GM18873 (cell line): Measurements from ENCODE around the gene TRPV3.
"Not testable (repeated sequence)": the region's sequence is repeated elsewhere in the genome, so short reads cannot be mapped to it uniquely, and the experiment has no call there.

Experiments used
- ATAC-seq: cut with Tn5 transposase; IDR thresholded peaks from one replicate; pipeline ENCODE4 v1.9.1; 2021; ENCODE audit warnings: mild to moderate bottlenecking, moderate library complexity, moderate number of reproducible peaks; ENCODE audit not compliant: unreplicated experiment, low FRiP score

The TRPV3 gene

DNA sequence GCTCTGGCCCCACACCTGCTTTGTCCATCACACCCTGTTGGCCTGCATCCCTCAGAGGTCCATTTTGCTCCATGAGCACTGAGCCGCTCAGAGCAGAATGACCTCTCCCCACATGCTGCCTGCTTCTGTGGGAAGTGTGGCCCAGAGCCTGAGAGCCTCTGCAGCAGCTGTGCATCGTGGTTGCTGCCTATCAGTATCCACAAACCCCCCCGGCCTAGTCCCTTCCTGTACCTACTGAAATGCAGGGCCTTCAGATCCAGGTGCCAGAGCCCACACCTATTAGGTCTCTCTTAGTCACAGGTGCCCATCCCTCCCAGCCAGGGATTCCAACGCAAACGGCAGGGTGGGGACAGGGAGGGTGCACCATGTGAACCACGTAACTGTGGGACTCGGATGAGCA, 16.6 kb upstream of the TRPV3 start:
- ATAC-seq, result no peak

DNA sequence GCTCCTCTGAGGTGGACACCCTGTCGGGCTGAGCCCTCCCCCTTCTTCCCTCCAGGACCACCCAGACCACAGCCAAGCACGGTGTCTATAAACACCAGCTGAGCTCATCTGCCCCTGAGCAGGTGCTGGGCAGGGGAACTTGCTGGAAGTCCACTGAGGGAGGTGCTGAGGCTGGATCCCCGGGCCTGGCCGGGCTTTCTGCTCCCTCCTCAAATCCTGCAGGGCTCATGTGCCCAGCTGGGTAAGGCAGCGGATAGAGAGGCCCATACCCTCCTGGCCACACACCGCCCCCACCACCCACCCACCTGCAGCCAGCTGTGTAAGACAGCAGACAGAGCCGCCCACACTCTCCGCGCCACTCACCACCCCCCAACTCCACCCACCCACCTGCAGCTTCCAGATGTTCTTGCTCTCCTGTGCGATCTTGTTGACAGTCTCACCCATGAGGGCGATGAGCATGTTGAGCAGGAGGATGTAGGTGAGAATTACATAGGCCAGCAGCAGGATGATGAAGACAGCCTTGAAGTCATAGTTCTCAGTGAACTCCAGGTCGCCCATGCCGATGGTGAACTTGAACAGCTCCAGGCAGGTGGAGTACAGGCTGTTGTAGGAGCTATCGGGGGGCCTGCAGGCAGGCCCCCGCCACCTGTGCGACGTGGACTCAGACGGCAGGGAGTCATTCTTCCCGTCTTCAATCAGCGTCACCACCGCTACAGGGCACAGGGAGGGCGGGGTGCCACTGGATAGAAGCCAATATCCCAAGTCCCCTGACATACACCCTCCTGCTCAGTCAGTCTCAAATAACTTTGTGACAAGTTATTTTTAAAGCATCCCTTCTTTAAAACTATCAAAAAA, 15.9 kb upstream of the TRPV3 start:
- no peak for ATAC-seq

DNA sequence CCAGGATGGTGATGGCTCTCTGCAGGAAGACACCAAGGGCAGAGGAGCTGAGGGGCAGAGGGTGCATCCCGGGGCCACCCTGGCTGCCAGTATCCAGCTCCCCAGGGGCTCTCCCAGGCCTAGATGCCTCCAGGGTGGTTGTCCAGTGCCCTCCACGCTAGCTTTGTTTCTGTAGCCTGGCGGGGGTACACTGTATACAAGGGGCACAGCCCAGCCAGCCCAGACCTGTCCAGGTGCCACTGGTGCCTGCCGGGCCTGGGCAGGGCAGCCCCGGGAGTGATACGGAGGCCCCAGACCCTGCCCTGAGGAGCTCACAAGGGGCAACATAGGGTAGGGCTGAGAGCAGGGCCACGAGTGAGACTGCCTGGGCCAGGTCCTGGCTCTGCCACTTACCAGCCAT, 14.6 kb upstream of the TRPV3 start:
- no peak for ATAC-seq

DNA sequence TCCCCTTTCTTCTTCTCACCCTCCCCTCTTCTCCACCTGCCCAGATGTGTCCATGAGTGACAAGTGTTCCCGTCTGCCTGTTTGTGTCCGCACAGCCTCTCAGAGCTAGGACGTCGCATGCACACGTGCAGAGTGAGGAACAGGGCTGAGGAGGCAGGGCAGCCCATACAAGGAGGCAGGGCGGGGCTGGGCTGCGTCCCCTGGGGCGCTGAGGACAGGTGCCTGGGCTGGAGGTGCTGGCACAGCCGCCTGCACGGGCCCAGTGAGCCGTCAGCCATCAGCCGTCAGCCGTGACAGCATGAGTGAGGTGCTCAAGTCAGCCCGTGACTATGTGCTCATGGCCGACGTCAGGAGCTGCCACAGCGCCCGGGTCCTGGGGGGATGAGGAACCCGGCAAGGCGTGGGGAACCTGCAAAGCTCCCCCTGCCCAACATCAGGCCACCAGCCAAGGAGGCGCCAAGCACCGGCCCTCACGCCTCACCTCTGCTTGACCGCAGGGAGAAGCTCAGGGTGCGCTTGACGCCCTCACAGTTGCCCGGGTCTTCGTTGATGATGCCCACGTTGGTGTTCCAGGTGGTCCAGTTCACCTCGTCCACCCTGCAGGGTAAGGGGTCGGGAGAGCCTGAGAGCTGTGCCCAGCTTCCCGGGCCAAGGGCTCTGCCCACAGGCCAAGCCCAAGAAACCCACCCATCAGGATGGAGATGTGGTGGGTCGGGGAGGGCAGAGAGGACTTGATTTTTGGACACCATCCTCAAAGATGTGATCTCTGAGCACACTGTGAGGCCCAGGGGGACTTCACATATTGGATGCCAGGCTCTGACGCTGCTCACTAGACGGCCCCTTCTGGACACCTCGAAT, 13.7 kb upstream of the TRPV3 start:
- ATAC-seq, result no peak

DNA sequence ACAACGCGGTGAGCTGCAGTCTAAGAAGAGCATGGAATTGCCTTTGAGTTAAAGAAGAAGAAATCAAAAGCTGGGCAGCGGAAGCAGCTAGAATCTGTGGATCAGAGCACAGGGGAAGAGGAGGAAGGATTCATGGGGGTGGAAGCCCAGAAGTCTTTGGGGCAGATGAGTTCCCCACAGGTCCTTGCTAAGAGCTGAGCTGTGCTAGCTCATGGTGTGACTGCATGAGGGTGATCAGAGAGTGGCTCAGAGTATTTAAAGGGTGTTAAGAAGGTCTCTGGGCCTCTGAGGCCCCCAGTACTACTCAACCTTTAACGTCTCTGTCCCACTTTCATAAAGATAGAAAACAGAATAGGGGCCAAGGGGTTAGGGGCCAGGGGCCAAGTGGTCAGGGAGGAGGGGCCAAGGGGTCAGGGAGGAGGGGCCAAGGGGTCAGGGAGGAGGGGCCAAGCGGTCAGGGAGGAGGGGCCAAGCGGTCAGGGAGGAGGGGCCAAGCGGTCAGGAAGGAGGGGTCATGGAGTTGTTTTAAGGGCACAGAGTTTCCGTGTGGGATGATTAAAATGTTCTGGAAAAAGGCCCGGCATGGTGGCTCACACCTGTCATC, 12.0 kb upstream of the TRPV3 start:
- ATAC-seq, result no peak

DNA sequence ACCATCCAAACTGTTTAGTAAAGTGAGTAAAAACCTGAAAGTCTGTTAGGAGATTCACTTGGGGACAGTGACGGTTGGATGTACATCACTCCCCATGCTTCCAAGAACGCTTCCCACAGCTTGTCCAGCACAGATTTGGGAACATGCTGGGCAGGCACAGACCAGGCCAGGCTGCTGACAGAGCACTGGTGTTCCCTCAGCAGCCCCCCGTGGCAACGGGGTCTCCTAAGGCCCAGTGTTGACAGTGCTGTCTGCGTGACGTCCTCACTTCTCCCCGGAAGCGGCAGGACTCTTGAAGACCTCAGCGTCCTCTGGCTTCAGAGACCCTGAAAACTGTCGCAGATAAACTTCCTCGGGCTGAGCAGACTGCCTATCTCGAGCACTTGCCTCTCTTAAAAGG, 8.9 kb upstream of the TRPV3 start:
- no peak for ATAC-seq

DNA sequence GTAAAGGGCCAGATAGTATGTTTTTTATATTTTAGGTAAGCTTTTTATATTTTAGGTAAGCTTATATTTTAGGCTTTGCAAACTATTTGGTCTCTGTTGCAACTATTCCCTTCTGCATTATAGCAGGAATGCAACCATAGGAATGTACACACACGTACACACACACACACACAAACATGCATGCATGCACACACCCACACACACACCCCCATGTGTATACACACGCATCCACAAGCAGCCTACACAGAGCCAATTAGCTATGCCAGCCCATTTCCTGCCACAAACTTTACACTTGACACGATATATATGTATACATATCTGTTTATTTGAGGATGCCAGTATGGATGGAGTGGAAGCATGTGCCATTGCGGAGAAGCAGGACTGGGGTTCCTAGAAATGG, 7.5 kb upstream of the TRPV3 start:
- ATAC-seq, result no peak

DNA sequence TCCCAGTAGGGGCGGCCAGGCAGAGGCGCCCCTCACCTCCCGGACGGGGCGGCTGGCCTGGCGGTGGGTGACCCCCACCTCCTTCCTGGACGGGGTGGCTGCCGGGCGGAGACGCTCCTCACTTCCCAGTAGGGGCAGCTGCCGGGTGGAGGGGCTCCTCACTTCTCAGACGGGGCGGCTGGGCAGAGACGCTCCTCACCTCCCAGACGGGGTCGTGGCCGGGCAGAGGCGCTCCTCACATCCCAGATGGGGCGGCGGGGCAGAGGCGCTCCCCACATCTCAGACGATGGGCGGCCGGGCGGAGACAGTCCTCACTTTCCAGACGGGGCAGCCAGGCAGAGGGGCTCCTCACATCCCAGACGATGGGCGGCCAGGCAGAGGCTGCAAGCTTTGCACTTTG, 6.6 kb upstream of the TRPV3 start:
- not testable (repeated sequence) for ATAC-seq

DNA sequence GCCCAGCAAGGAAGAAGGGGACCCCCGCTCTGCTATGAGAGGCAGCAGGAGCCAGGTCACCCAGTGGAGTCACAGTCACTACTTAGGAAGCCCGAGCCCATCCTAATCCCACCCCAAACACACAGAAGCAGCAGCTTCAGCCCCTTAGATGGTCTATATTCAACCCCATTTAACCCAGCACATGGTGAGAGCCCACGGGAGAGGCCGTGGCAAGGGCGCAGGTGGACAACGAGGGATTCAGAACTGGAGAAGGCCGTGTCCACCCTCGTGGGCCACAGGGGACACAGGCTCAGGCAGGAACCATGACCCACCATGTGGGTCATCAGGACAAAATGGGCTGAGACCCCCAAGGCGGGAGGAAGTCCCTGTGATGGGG, 1.6 kb upstream of the TRPV3 start:
- ATAC-seq, result no peak

DNA sequence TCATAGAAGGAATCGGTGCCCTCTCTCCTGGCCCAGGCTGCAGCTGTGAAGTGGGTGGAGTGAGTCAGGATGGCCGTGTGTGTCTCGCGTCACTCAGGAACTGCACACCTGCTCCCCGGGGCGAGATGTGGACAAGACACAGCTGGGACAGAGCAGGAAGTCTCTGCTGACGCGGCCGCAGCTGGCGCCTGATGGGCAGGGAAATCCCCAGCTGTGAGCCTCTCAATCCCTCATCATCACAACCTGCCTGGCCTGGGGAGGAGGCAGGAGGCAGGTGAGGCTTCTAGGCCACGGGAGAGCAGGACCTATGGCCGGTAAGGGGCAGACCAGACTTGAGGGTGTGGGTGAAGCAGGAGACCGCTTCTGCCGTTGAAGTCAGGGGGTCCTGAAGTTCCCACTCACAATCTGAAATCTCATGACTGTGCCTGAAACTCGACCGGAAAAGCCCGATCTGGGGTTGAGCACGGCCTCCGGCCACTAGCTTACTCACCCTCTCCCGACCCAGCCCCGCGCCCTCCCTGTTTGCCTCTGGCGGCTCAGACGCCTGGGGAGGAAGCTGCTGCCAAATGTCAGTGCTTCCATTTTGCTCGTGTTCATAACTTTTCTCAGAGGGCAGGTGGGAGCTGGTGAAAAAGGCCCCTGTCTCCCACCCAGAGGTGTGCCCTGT, 1.1 kb upstream of the TRPV3 start:
- ATAC-seq, result peak; percentile 57

DNA sequence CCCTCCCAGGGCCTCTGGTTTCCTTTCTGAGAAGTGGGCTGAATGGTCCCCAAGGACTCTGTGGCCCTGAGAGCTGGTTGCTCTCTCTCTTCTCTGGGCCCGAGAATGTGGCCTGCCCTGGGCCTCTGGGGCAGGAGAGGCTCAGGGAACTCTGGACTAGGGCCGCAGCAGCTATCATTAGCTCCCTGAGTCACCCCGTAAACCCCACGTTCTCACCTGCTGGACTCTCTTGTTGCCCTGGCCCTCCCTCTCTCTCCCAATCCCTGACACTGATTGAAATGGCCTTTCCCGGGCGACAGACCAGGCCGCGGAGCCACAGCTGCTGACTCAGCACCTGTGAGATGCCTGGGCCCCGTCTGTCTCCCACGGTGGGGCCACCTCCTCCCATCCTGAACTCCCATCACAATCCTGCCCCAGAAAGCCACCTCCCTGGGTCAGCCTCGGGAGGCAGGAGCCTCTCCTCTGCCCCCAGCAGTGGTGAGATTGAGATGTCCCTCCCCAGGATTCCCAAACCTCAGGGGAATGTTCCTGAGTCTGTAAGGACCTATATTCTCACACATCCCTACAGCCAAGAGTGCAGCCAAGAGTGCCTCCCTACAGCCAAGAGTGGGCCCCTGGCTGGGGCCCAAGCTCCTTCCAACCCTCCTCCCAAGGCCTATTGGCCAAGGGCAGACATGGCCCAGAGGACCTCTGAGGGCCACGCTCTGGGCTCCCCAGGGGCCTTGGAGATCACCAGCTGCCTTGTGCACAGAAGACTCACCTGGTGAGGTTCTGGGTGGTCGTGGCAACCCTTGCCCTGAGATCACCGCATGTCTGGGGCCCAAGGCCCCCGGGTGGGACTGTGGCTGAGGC, 470 bp downstream of the TRPV3 start:
- ATAC-seq, result no peak

DNA sequence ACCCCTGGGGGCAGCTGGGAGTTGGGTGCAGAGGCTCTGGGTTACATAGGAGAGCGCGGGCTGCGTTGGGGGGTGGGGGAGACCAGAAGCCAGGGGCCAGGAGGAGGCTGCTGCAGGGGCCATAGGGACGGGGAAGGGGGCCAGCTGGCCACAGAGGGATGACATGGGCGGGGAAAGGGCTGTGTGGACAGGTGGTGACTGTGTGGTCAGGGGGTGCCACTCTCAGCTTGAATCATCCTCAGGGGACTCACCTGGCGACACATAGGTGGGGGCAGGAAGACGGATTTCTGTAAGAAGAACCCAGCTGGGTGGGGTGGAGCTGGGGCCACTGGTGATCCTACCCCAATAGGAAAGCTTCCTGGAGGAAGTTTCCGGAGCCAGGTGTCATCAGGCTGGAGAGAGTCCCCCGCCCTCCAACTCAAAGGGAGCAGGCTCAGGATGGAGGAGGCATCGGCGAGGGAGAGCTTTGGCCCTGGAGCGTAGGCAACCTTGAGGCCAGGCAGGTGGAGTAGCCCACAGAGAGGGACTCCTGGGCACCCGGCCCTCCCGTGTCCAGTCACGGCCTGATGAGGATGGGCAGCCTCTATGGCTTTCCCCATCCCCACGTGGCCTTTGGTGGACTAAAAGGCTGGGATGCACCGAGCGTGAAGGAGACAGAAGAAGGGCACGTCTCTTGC, 1.2 kb downstream of the TRPV3 start:
- no peak for ATAC-seq

DNA sequence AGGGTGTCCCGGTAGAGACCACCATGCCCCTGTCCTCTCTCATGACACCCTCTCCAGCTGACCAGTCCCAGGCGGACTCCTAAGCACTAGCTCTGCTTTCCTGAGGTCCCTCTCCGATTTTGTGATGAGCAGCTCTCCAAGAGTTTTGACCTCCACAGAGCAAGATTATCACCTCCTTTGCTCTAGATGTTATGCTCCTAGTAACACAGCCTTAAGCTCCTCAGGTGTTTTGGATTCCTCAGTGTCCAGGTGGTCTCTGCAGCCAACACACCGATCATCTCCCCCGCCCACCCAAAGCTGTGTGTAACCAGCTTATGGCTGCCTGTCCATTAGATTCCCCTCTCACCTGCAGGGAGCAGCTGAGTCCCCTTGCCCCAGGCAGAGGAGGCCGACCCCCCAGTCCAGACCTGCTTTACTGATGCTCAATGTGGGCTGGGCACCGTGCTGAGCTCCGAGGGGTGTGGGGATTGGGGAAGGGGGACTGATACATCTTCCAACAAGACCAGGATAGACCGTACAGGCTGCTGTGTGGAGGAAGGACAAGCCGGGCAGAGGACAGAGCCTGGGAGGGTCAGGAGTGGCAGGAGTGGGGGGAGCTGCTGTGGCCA, 2.3 kb downstream of the TRPV3 start:
- ATAC-seq, result no peak

DNA sequence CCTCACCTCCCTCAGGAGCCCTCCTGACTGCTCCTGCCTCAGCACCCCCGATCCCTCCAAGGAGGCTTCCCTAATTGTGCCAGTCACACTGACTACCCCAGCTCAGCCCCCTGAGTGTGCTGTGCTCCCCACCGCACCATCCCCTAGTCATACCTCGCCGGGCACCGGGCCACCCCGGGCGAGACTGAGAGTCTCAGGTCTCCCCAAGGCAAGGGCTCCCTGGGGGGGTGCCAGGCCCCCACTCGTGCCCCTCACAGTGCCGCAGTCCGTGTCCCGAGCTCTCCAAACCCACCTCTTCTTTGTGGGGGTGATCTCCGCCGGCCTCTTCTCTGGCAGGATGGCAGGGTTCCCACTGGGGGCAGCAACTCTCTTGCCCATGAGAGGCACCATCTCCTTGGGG, 3.2 kb downstream of the TRPV3 start:
- no peak for ATAC-seq

DNA sequence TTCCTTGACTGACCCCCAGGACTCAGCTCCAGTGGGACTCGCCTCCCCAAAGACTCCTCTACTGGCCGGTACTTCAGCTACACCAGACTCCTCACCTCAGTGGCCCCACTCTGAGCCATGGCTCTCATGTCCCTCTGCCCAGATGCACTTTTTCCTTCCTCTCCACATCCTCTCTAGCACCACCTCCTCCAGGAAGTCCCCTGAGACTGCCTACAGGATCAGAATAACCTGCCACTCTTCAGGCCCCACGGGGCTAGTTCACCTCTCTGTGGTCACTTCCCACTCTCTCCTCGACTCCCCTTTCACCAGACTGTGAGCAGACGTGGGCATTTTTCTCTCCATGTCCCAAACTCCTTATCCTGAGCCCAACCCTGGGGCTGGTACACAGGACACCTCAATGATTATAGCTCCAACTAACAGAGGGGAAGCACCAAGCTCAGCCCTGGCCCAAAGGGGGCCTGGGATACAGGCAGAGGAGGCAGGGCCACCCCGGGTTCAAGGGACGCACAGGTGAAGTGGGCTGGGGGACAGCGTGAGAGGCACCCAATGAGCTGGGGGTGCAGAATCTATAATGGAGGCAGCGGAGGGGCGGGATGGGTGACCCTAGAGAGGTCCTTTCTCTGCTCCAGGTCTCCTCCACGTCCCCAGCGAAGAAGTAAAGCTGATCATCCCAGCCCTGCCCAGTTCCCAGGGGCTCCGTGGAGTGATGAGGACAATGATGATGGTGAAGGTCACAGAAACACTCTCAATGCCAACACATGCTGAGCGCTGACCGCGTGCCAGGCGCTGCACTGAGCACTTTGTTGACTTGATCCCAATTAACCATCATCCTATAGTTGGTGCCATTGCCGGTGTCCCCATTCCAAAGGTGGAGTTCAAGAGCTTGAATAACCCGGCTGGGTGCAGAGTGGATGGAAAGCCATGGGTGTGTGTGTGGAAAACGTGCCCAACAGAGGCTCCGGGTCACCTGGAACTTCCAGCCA, 3.9 kb downstream of the TRPV3 start:
- ATAC-seq, result no peak

DNA sequence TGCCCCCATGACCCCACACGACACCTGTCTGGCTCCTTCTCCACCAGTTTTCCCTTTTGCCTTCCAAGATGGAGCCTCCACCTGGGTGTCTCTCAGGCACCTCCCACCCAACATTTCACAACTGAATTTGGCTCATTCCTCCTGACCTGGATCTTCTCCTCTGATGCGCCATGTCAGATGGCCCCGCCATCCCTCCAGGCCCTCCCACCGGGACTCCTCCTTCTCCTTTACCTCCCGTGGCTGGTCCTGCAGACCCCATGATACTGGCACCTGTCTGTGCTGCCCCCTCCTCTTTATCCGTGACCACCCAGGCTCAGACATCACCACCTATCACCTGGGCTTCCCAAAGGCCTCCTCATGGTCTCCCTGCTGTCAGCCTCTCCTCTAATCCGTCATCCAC, 4.7 kb downstream of the TRPV3 start:
- no peak for ATAC-seq

DNA sequence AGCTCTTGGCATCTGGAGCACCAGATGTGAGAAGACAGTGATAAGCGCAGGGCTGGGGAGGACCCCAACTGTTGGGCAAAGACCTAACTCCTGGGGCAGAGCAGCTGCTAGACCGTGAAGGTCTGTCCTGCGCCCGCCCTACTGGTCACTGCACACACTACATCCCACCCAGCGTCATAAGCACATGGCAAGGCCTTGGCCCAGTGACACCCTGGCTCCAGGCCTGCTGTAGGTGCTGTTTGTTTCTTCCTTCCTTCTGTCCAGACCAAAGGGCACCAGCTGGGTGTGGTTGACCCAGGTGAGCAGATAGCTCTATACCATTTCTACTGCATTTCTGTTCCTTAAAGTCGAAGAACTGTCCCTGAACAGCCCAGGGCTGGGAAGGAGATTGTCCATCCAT, 6.4 kb downstream of the TRPV3 start:
- no peak for ATAC-seq

DNA sequence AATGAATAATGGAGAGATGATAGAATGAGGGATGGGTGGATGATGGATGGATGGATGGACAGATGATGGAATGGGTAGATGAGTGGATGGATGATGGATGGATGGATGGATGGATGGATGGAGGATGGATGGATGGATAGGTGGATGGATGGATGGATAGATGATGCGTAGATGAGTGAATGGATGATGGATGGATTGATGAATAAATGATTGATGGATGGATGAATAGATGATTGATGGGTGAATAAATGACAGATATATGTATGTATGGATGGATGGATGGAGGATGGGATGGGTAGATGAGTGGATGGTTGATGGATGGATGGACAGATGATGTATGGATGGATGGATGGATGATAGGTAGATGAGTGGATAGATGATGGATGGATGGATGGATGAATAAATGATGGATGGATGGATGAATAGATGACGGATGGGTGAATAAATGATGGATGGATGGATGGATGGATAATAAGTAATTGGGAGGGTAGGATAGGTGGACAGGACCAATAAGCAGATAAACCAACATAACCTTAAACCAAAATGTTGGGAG, 7.9 kb downstream of the TRPV3 start:
- ATAC-seq, result no peak
